Fibroblast of the aortic adventitia (primary cell): ENCODE results near the gene SEM1. TPM values are rescaled to one million over a fixed set of nuclear protein-coding genes. Genes with fewer than 3 reads are reported as not detected.

ENCODE experiments used
- DNase-seq: peaks from one replicate; pipeline ENCODE4 v3.0.0-alpha.2; 2010; ENCODE audit warnings: low read depth
- H3K4me3 ChIP-seq: 2 replicates; pipeline ENCODE4 v1.5.1; 2011; ENCODE audit warnings: low read depth, mild to moderate bottlenecking, control low read depth, low read length, moderate library complexity
- CTCF ChIP-seq: IDR thresholded peaks from 2 replicates; pipeline ENCODE4 v1.5.1; 2011; ENCODE audit warnings: mild to moderate bottlenecking, low read length, control low read depth, inconsistent platforms; ENCODE audit not compliant: insufficient read depth
- total RNA-seq: library from RNA; depleted of rRNA; stranded (reverse); fragments of >200 nt; gene quantifications from 2 replicates; pipeline ENCODE4 v1.2.3, GENCODE V29; 2012; ENCODE audit warnings: low replicate concordance

Gene SEM1
- total RNA-seq, 1 donor: 37.6 TPM

GRCh38 chr7:96640054-96640453, 69.6 kb downstream of the SEM1 start:
- no peak overlapping the region for H3K4me3 ChIP-seq
- DNase-seq: no peak
- no peak for TF ChIP-seq CTCF
